ENCODE data around the gene CYP2D6.

- no peak for TF ChIP-seq CTCF (IDR thresholded peaks at IDR 0.05; ENCODE audit: poor library complexity)
- TF ChIP-seq EZH2 (IDR thresholded peaks at IDR 0.05; ENCODE audit: borderline replicate concordance), result no peak
- TF ChIP-seq EZH2phosphoT487 (IDR thresholded peaks at IDR 0.05; ENCODE audit: low read depth, severe bottlenecking, unreplicated experiment), result no peak
Observed at GRCh38 chr22:42160830-42161696, 30.5 kb upstream of the CYP2D6 start.

Measured in hepatocyte (in vitro differentiated cells).